ENCODE data around the gene ITGB7.
A peak's percentile ranks its signal among the peaks of the same experiment; 100 is the strongest.

The ITGB7 gene

DNA sequence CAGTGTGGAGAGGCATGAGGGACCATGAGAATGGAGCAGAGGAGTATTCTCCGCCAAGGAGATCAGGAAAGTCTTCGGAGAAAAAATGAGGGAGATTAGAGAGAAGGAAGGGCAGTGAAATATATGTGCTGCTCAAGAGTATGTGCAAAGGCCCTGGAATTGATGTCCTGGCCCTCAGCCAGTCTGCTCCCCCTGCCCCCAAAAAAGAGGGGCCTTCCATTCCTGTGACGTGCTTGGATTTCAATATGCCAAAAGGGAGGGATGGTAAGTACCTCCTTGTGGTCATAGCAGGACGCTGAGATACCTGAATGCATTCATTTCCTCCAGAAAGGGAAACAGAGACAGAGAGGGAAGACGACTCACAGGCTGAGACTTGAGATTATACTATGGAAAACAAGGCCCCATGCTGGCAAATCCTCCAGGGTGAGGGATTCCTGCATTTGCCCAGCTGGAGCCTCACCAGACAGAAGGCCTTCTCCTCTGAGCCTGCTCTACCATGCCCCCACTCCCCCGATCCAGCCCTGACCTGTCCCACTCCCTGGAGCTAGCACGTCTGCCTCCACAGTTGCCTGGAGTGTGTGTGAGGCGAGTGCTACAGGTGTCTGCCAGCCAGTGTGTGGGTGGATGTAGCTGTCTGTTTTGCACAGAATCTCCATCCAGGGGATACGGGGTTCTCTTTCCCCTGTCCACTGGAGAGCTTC lies 28.8 kb upstream of the ITGB7 start:
- in situ Hi-C loops (cut with MboI; ENCODE audit: low sequenced_read_pairs, unreplicated experiment): no loop called here
- DNase-seq (ENCODE audit: low spot score): no peak
- TF ChIP-seq, protein P1, sequence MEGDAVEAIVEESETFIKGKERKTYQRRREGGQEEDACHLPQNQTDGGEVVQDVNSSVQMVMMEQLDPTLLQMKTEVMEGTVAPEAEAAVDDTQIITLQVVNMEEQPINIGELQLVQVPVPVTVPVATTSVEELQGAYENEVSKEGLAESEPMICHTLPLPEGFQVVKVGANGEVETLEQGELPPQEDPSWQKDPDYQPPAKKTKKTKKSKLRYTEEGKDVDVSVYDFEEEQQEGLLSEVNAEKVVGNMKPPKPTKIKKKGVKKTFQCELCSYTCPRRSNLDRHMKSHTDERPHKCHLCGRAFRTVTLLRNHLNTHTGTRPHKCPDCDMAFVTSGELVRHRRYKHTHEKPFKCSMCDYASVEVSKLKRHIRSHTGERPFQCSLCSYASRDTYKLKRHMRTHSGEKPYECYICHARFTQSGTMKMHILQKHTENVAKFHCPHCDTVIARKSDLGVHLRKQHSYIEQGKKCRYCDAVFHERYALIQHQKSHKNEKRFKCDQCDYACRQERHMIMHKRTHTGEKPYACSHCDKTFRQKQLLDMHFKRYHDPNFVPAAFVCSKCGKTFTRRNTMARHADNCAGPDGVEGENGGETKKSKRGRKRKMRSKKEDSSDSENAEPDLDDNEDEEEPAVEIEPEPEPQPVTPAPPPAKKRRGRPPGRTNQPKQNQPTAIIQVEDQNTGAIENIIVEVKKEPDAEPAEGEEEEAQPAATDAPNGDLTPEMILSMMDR (IDR thresholded peaks at IDR 0.05; ENCODE audit: borderline replicate concordance, control extremely low read depth, extremely low read depth, insufficient read depth, missing control alignments): no peak

DNA sequence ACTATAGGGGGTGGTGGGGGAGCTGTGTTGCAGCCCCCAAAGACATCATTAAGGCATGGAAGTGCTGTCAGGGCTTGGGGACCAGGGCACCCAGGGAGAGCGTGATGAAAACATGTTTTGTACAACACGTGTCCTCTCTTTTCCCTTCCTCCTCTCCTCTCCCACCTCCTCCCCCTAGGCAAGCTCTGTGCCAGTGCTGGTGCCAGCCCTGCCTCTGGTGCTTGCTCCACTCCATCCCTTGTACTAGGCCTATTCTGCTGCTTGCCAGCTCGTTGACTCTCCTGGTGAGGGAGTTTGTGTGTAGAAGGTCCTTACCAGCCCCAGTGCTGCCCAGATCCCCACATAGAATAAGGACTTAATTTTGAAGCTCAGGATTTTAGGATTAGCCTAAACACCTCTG lies 28.1 kb upstream of the ITGB7 start:
- in situ Hi-C loops (cut with MboI; ENCODE audit: low sequenced_read_pairs, unreplicated experiment): no loop called here
- DNase-seq (ENCODE audit: low spot score): no peak

DNA sequence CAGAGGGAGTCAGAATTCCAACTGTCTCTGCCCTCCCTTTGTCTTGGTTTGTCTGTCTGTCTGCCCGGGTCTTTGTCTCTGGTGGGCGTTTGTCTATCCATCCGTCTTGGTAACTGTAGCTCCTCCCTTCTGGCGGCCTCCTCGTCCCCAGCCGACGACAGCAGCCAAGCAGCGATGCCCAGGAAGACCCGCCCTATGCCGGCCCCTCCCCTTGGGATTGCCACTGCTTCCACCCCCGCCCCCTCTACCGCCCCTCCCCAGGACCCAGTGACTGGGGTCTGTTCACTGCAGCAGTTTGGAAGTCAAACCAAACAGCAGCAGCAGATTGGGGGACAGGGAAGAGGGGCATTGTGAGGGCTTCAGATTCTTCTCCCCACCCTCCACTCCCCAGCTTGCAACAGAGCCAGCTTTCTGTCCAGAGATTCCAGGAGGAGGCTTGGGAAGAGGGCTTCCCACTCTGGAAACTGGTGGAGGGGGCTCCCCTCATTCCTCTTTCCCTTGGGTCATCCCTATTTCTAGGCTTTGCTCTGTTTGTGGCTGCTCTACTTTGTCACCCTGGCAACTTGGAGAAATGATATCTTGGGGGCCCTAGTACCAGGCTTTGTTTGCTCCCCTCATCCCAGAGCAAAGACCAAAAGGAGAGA lies 27.3 kb upstream of the ITGB7 start:
- TF ChIP-seq, protein P1 (IDR thresholded peaks at IDR 0.05; ENCODE audit: borderline replicate concordance, control extremely low read depth, extremely low read depth, insufficient read depth, missing control alignments): no peak
- DNase-seq (ENCODE audit: low spot score): no peak
- in situ Hi-C loops (cut with MboI; ENCODE audit: low sequenced_read_pairs, unreplicated experiment): no loop called here

More for the DNA sequence above, 28.1 kb upstream of the ITGB7 start:
- TF ChIP-seq, protein P1 (IDR thresholded peaks at IDR 0.05; ENCODE audit: borderline replicate concordance, control extremely low read depth, extremely low read depth, insufficient read depth, missing control alignments): no peak

DNA sequence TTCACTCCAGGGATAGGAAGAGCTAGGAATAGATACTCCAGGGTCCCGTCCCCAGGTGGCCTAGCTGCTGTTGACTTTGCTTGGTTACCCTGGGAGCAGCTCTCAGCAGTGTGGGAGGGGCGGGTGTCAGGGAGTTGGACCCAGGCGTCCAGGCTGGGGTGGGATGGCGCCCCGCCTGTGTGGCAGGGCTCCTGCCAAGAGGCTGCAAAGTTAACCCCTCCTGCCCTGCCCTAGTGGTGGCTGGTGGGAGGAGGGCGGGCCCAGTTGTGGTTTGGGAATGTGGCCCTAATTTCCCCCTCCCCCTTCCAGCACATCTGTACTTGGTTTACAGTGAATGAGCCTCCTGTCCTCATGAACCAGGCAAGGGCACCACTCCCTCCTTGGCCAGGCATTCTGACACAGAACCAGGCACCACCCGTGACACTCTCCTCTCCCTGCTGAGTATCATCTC lies 26.6 kb upstream of the ITGB7 start:
- in situ Hi-C loops (cut with MboI; ENCODE audit: low sequenced_read_pairs, unreplicated experiment): no loop called here
- no peak for DNase-seq (ENCODE audit: low spot score)
- TF ChIP-seq, protein P1 (IDR thresholded peaks at IDR 0.05; ENCODE audit: borderline replicate concordance, control extremely low read depth, extremely low read depth, insufficient read depth, missing control alignments): no peak

DNA sequence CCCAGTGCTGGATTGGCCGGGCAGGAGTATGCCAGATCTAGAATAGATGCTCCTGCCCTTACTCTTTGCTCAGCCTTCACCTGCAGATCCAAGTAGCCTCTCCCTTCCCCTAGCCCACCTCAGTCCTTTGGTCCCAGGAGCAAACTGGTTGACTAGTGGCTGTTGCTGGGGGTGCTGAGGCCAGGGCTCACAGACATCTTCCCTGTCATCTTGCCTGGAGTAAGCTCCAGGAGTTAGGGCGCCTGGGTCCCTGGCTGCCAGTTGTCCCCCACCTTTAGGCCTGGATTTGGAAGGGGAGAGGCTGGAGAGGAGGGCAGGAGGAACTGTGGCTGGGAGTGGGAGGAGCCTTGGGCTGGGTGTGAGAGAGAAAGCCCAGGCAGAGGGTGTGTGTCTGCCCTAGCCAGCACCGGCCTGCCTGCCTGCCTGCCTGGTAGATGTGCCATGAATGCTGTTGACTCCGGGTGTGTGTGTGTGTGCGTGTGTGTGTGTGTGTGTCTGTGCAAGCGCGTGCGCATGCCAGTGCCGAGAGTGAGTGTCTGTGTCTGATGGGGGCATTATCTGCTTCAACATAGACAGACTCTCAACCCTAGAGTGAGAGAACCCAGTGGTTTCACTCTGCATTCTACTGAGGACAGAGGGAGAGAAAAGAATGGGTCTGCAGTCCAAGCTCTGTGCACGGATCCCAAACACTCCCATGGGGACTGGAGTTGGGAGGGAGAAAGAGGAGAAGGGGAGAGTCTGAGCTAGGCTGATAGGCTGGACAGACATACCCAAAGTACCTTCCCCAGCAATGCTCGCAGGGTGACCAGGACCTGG lies 25.8 kb upstream of the ITGB7 start:
- peak; percentile 67 for DNase-seq (ENCODE audit: low spot score)
- TF ChIP-seq, protein P1 (IDR thresholded peaks at IDR 0.05; ENCODE audit: borderline replicate concordance, control extremely low read depth, extremely low read depth, insufficient read depth, missing control alignments): no peak
- in situ Hi-C loops (cut with MboI; ENCODE audit: low sequenced_read_pairs, unreplicated experiment): no loop called here

DNA sequence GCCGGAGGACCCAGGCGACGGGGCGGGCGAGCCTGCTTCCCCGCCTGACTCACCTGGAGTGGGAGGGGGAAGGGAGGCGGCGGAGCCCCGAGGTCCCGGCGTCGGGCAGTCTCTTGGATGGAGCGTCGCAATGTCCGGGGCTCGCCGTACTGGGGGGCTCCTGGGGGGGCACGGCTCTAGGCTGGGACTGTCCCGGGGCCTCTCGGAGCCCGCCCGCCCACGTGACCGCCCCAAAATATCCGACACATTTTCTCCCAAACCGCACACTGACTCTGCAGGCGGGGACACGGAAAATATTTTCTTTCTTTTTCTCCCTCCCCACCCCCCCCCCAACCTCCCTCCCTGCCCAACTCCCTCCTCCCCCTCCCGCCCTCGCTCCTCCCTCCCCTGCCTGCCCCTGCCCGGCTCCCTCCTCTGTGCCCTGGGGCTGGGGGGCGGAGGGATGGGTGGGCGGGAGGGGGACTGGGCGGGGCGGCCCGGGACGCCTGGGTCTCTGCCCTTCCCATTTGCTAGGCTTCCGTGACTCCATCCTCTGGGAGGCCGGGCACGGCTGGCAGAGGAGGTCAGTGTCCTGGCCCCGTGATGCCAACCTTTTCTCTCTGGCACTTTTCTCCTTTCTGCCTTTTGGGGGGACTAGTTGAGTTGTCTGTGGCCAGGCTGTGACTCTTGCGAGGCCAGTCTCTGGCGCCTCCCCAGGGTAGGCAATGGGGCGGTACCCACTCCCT lies 25.0 kb upstream of the ITGB7 start, which contains the start of gene RARG:
Gene RARG, minus strand, starts transcription at position 289 of the 725 bp plus-strand sequence. CDS start 4,664 bp downstream, outside the sequence.
- TF ChIP-seq, protein P1 (IDR thresholded peaks at IDR 0.05; ENCODE audit: borderline replicate concordance, control extremely low read depth, extremely low read depth, insufficient read depth, missing control alignments): no peak
- peak; percentile 72 for DNase-seq (ENCODE audit: low spot score)
- in situ Hi-C loops (cut with MboI; ENCODE audit: low sequenced_read_pairs, unreplicated experiment): no loop called here
